IPS DF 4.7 (cell line): ENCODE data around the gene STAT1.

Experiments
- DNase-seq: peaks from one replicate; pipeline ENCODE4 v3.0.0-alpha.2; 2013; ENCODE audit warnings: low spot score; ENCODE audit errors: extremely low read depth

The STAT1 gene

DNA sequence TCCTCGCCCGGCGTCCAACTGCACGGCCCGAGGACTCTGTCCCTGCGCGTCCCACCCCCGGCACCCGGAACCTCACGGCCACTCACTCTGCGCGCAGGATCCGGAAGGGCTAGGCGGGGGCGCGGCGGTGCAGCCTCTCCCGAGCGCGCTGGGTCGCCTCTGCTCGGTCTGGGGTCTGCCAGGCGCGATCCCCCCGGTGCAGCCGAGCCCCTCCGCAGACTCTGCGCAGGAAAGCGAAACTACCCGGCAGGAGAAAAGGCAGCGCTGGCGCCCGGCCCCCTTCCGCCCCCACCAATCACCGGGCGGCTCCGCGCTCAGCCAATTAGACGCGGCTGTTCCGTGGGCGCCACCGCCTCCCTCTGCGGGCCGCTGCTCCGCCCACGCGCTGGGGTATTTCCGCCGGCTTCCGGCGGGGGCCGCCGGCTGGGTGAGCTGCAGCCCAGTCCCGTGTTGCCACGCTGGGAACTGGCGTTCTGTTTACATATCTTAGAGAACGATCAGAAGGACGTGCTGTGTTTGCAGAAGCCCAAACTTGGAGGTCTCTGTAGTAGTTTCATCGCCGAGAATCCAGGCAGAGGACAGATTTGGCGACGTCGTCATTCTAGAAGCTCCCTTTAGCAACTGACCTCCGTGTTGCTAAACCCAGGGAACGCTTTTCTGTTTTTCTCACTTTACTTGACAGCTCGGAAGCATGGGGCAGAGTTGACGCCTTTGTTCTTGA lies at the start of gene STAT1:
TSS of gene STAT1 (minus strand) at position 240 of the 721 bp plus-strand sequence. CDS start 4,168 bp downstream, outside the sequence.
- DNase-seq, result peak; percentile 33

DNA sequence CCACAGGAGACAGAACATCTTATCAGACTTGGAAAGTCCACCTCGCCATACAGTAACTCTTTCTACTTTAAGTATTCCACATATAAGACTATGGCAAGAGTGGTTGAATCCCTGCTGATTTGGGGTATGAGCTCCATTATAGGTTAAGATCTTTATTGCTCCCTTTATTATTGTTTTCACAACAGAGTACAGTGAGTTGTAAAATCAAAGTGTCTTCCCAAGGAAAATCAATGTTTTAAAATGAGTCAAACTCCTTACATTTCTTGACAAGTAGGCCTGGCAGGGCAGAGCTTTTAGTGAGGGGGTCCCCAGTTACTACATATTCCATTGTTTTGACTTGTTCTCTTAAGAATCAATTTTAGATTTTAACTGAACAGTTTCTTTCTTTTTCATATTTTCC lies 49.6 kb upstream of the STAT1 start:
- no peak for DNase-seq

DNA sequence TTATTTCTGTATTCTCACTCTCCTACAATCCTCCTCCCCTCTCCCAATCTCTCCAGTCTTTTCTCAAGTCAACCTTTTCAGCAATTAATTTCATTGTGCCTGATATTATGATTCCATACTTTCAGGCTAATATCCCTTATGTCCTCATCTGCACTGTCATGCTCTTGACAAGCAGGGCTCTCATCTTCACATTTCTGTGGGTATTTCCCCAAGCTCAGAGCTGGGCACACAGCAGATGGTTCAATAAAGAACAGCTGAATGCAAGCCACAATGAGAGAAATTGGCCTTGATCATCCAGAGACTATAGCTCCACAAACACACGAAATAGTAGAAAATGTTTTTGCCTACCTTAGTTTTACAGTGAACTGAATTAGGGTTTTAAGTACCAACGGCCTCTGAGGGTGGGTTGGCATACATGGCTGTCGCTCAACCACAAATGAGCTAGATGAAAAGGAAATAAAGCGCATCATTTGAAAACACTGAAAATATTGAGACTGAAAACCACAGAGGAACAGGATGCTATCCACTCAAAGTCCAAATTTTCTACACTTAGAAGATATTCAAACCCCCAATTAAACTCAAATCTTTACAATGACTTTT lies 47.5 kb upstream of the STAT1 start:
- no peak for DNase-seq

DNA sequence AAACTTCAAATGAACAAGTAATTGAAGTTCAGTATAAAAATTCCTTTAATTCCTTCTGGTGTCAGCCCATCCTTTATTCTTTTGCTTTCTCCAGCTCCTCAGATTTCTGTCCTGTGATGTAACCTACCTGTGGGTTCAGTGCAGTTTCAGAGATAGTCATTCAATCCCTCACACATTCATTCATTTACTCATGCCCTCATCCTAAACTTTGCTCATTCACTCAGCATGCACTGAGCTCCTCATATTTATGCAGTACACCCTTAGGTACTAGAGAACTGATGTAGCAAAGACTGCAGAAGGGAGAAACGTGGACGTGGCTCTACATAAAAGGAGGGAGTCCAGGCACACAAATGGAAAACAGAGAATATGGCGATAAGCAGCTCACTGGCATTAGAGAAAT lies 45.3 kb upstream of the STAT1 start:
- no peak for DNase-seq

GRCh38 chr2:191056228-191056627 lies 42.3 kb upstream of the STAT1 start:
- no peak for DNase-seq

DNA sequence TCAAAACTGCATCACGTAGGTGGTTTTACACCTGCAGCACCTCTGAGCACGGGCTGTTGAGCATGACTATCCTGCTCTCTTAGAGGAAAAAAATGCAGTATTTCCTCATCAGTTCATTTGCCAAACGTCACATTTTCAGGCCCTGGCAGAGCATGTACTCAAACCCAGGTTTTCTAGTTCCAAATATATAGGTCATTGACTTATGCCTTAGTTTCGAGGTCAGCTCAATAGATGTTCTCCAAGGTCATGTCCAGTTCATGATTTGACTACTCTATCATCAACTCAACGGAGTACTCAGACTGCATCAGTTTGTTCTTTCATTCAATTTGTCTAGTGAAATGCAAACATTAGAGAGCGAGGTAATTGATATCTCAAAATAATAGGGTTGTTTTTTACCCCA lies 39.3 kb upstream of the STAT1 start:
- DNase-seq, result no peak

DNA sequence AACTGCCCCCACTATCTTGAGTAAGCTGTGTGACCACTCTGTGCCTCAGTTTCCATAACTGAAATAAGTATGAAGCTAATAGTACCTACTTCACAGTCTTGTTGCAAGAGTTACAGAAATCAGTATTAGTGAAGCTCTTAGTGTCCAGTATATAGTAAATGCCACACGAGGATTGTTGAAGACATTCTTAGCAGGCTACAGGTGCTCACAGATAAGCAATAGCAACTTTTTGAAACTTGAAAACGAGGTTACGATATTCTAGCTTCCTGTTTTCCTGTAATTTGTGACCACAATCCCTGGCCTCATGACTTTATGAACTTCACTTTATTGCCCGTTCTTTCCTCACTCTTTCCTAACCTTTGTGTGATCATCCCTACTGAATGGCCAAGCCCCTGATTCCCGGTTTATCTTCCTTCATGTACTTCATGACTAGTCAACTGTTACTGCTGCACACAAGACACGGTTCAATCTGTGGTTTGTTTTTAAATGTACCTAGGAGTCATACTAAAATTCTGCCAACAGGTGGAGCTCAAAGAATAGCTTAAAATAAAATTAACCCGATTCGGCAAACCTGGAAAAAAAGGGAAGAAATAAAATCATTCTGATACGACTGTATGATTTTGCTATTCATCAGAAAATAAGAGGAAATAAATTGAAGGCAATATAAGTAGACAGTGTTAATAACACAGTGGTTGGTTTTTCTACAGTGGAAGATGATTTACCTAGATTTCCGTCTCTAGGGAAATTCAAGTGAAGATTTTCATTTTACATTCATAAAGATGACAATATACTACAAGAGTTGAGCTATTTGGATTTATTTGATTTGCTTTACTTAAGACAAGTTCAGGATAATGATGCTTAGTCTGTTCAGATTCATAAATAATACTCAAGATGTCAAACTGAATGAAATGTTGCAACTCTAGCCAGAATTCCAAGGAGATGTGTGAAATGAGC lies 38.1 kb upstream of the STAT1 start:
- no peak for DNase-seq

DNA sequence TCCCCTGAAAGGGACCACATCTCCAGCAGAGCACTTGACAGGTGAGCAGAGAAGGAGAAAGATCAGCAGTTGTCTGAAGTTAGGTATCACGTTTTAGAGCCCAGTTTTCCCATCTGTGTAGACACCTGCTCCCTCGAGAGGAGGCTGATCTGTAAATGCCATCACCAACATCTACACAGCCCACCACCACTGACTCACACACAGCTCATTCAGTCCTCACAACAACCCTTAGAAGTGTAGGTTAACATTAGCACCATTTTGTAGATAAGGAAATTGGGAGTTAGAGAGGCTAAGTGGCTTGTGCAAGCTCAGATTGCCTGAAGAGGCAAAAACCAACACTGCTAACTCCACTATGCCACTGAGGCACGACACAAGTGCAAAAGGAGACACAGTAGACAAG lies 37.2 kb upstream of the STAT1 start:
- no peak for DNase-seq

DNA sequence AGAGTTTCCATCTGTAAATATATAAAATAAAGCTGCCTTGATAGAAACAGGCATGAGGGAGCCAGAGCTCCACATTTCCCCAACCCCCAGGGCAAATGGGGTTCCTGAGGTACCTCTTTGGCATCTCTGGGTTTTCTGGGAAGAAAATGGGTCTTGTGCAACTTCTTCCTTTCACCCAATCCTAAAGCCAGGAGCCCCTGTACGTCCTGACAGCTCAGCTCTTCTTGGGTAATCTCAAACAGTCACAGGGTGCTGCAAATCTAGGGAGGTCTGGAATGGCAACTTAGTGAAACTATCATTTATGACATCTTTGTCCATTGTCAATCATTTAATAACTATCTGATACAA lies 36.6 kb upstream of the STAT1 start:
- no peak for DNase-seq

DNA sequence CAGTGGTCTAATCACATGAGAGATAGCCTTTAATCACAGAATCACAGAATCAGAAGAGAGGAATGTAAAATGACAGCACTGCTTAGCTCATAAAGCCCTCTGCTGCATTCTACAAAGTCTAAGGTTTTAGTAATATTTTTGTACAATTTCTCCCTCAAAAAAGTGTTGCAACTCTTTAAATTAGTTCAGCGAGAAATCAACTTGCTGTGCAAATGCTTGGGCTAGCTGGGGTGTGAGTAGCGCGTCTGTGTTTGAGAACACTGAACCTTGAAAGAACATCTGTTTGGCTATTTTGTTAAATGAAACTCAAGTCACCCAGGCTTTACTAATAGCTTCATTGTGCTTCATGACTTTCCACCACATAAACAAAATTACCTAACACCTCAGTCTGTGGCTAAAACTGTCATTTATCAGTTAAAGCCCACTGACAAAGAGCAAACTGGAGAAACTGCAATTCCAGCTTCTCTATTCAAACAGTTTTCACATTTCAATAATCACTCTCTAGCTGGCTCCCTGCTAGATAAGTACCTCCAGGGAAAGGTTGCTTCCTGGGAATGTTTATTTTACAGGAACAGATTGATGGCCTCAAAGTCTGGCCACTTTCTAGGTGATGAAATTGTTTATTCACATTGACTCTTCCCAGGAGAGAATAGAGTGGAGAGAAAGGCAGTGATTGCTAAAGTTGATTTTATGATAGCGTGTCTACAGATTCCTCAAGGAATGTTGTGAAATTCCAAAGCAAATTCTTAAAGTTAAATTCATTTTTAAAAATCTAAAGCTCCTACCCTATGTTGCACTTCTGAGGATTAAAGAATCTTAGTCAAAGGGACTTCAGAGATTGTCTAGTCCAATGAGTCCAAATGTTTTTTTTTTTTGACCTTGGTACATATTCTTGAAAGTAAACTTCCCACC lies 36.0 kb upstream of the STAT1 start:
- DNase-seq, result no peak

- no peak for DNase-seq
These were observed 34.1 kb upstream of the STAT1 start for GRCh38 chr2:191048073-191048472.

GRCh38 chr2:191045141-191045540 lies 31.2 kb upstream of the STAT1 start:
- DNase-seq, result no peak

DNA sequence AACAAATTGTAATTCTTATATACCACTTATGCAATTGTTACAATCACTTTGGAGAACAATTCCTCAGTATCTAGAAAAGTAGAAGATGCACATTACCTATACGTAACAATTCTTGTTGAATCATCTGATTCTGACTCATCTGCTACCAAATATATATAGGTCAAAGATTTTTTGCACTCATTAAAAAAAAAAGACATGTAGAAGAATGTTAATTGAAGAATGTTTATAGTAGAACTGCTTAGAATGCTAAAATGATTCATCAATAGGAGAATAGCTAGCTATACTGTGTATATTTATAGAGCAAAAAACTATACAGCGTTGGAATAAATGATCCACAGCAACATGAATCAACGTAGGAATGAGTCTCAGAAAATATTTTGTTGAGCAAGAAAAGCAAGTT lies 29.5 kb upstream of the STAT1 start:
- DNase-seq, result no peak

- DNase-seq, result no peak
These were observed 27.6 kb upstream of the STAT1 start for GRCh38 chr2:191041418-191042161.

- DNase-seq, result no peak
These were observed 25.6 kb upstream of the STAT1 start for GRCh38 chr2:191039616-191040015.

GRCh38 chr2:191038741-191039140 lies 24.8 kb upstream of the STAT1 start:
- no peak for DNase-seq

DNA sequence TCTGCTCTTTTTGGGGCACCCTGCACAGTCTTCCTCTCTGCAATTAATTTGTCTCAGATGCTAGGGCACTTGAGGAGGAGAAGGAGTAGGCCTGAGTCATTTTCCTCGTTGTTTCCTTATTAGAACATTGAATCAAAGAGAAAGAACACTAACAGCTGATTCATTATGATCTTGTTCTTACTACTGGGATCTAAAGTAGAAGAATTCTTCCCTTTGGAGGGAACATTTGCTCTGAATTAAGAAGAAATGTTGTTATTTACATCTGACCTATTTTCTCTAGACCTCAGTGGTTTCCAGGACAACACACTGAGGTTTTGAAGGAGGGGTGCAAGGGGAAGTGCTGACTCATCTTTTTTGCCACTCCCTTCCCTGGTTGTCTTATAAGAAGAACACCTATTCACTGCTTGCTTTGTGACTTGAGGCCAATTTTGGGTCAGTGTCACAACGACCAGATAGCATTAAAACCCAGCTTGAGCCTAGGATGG lies 24.3 kb upstream of the STAT1 start:
- no peak for DNase-seq

- DNase-seq, result no peak
These were observed 23.4 kb upstream of the STAT1 start for GRCh38 chr2:191037351-191037750.

DNA sequence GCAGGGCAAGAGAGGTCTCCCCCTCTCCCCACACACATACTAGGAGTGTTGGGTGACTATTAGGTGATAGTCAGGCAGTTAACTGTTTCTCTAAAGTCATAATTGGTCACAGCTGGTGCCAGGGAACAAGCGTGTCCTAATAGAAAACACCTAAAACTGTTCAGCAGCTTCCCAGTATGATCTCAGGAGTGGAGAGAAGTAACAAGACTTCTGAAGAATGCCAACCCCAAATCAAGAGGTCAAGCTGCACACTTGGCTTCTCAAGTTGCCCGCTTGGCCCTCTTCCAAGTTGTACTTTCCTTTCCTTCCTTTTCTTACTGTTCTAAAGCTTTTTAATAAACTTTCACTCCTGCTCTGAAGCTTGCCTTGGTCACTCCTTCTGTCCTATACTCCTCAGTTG lies 22.4 kb upstream of the STAT1 start:
- DNase-seq, result no peak
